T-helper 2 cell (primary cell): ENCODE results near the gene TMEM221.
A peak's percentile ranks its signal among the peaks of the same experiment; 100 is the strongest.

ENCODE experiments used
- DNase-seq, 5 experiments: peaks; one replicate each; pipeline versions ENCODE4 v3.0.0 to v3.0.0-alpha.2; 2012 to 2022

The TMEM221 gene

DNA sequence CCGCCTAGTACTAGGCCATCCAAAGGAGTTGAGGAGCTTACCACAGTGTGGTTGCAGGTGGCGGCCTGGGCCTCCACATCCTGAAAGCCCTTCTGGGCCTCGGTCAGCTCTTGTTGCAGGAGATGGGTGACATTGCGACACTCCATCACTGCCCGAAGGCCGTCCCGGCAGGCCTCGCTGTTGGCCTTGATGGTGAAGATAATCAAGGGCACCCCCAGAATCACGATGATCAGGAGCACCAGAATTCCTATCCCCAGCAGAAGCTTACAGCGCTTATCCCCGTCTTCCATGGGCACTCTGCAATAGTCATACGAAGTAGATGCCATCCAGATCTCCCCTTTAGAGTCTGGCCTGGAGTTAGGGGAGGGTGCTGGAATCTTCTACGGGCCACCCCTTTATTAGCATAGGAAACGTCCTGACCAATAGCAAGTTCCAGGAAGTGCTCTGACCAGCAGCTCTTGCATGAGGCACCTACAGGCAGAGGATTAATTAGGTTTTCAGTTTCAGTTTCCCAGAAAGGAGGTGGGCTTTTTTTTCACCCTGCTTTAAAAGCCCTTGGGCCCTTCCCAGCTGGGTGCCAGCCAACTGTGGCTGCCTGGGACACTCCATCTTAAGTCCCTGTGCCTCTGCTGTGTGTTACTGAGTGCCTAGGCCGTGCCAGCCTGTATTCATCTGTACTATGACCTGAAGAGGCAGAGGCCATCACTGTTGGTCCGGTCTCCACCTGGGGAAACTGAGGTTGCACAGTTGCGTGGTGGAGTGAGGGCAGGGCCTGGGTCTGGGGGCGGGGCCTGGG is 43.0 kb downstream of the TMEM221 start, which contains the start of gene BST2:
TSS of gene BST2 (minus strand) at position 381 of the 796 bp plus-strand sequence. CDS start at position 326, 55 bp downstream.
- DNase-seq: peak in 3 of 5 experiments; percentile 38 to 85 (median 69)

DNA sequence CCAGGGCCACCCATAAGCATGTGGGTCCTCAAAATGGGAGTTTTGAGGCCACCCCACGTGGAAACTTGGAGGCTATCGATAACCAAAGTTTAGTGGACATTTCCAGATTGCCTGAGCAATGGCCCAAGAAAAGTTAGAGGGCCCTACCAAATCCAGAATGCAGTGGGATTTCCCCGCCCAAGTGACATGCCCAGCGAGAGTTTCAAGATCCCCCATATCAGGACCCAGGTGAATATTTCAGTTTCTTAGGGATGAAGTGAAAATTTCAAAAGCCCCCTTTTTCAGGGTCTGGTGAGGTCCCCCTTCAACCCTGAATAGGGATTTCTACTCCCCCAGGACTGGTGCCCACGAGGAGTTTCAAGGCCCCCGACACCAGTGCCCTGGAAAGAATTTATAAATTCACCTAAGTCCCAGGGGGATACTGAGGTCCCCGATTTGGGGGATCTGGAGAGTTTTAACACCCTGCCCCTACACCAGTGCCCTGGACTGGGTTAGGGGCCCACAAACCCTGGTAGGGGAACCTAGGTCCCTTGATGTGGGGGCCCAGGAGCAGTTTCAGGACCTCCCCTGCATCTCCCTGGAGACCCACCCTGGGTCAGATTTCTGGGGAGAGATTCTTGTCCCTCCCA is 43.7 kb downstream of the TMEM221 start:
- no peak for DNase-seq

DNA sequence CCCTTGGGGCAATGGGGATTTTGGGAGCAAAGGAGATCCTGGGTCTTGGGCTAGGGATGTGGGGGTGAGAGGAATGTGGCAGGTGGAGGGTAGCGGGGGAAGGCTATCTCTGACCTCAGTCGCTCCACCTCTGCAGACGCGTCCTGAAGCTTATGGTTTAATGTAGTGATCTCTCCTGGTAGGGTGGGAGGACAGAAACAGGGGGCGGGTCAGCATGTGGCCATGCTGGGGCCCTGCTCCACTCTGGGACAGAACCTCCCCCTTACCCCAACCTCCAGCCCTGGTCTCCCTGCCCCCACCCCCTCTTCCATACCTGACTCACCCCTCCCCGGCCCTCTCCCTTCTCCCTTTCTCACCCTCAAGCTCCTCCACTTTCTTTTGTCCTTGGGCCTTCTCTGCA is 44.5 kb downstream of the TMEM221 start:
- no peak for DNase-seq

DNA sequence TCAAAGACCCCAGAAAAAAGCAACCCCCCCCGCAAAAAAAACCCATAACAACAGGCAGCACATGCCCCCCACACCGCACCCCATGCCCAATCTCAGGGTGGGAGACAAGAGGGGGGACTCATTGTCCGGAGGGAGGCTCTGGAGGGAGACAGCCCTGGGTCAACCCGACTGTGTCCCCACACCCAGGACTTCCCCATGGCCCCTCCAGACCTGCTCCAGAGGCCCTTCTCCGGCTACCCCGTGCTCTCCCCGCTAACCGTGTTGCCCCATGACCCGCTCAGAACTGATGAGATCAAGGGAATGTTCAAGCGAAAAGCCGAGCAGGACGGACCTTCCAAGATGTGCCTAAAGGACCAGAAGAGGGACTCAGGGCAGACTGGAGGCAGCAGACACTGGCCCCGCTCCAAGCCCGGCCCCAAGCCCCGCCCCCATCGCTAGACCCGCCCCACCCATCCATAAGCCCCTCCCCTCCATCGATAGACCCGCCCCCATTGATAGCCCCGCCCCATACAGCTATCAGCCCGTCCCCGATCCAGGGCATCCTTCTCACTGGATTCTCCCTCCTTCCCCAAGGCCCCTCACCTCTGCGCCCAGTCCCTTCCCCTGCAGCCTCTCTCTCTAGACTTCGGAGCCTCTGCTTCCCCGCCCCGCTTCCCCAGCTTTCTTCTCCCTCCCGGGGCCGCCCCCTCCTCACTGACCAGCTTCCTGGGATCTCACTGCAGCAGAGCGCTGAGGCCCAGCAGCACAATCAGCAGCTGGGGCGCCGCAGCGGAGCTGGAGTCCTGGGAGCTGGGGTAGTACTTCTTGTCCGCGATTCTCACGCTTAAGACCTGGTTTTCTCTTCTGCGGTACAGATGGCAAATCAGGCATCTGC is 45.2 kb downstream of the TMEM221 start:
- DNase-seq: peak in 3 of 5 experiments; percentile 32 to 50 (median 35)

DNA sequence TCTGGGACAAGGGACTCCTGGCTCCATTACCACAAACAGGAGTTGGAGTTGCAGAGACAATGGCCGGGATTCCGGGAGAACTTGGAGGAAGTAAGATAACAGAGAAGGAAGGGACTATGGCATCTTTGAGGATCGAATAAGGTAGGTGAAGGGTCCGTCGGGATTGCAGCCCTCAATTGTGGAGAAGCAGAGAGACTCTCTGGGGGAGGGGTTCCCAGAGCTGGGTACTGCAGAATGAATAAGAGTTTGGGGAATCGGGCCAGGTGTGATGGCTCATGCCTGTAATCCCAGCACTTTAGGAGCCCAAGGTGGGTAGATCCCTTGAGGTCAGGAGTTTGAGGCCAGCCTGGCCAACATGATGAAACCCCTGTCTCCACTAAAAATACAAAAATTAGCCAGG is 46.8 kb downstream of the TMEM221 start:
- no peak for DNase-seq

DNA sequence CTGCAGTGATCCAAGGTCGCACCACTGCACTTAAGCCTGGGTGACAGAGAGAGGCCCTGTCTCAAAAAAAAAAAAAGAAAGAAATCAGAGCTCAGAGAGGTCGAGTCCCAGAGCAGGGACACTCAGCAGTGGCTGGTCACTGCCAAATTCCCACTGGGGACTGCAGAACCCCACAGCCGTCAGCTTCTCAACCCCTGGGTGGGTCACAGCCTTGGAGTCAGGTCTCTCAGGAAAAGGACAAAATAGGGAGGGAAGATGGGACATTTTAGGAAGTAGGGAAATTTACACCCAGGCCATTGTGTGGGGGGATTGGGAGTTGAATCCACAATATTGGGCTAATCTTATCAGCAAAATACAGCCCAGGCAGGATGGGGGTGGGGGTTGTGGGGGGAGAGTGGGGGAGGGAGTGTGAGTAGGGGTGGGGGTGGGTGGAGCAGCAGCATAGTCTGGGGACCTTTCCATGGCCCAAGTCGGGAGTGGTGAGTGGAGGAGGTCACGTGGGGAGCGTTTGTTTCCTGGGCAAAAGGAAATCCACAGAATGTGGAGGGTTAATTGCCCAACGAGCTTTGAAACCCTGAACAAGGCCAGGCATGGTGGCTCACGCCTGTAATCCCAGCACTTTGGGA is 49.5 kb downstream of the TMEM221 start:
- DNase-seq: no peak

DNA sequence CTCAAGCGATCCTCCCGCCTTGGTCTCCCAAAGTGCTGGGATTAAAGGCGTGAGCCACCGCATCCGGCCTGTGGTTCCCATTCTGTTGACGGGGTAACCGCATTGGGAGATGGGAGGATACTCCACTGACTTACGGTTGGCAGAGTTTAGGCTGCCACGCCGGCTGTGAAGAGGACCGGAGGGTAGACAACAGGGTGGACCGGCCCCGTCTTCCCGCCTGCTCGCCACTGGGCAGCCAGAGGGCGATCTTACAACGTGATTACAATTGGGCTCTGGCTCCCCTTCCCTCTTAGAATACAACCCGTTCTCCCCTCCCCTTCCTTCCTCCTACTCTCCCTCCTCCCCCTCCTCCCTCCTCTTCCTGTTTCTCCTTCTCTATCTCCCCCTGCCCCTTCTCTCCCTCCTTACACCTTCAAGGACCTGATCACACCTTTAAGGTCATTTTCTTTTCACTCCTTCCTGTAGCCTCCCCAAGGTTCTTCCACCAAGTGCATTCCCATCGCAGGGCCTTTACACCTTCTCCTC is 53.5 kb downstream of the TMEM221 start:
- DNase-seq: peak in 4 of 5 experiments; percentile 24 to 79 (median 58)

DNA sequence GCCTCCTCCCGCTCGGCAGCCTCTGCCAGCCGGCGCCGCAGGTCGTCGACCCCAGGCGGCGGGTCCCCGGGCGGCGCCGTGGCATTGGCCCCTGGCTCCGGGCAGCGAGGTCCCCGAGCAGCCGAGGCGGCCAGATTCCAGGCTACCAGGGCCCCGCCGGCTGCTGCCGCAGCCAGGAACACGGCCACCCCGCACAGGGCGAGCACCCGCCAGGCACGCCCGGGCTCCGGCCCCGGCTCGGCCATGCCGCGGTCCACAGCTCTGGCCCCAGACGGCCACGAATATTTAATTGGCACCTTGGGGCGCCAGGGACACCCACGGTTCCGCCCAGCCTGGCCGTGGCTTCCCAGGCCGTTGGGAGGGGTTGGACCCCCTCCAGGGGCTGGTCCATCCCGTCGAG is 54.6 kb downstream of the TMEM221 start, which contains the start of gene CCDC194:
TSS of gene CCDC194 (minus strand) at position 283 of the 400 bp plus-strand sequence. CDS start at position 245, 38 bp downstream.
- no peak for DNase-seq

DNA sequence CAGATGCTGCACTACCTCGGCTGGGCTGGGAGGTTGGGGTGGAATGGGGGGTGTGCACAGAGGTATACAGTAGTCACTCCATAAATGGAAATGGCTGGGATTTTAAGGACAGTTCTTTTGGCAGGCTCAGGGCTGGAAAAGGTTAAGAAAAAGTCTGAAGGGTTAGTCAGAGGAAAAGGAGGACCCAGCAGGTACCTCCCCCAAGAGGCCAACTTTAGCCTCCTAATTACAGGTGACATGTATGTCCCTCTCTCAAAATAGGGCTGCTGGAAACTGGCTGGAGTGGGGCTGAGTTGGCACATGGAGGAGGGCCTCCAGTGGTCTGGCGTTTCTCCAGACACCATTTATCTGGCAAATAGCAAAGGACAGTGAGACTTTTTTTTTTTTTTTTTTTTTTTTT is 55.5 kb downstream of the TMEM221 start:
- no peak for DNase-seq

DNA sequence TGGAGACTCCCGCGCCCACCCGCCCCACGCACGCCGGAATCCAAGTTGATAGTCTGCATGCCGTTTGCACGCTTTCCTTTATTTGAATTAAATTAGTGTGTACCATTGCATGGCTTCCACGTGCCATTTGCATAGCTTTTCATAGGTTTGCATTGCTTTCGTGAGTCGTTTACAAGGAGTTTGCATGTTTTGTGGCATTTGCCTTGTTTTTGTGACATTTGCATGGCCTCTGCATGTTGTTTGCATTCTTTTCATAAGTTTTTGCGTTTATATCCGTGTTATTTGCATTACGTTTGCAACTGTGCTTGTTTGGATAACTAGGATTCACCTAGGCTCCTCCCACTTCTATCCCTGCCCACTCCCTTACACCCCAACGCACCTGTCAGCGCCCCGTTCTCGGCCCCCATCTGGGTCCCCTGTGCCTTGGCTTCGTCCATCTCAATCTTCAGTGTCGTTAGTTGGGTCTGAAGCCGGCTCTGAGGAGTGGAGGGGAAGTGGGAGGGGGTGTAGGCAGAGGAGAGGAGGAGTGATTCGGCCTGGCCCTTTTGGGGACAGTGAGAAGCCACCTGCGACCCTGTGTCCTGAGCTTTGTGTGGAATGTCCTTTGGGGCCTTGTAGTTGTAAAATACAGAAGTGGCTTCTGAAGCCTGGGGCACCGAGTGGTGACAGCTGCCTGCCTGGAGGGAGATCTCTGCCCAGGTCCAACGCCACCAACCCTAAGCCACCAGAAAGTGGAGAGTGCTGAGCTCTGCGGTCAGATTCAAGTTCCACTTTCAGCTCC is 56.9 kb downstream of the TMEM221 start:
- no peak for DNase-seq

DNA sequence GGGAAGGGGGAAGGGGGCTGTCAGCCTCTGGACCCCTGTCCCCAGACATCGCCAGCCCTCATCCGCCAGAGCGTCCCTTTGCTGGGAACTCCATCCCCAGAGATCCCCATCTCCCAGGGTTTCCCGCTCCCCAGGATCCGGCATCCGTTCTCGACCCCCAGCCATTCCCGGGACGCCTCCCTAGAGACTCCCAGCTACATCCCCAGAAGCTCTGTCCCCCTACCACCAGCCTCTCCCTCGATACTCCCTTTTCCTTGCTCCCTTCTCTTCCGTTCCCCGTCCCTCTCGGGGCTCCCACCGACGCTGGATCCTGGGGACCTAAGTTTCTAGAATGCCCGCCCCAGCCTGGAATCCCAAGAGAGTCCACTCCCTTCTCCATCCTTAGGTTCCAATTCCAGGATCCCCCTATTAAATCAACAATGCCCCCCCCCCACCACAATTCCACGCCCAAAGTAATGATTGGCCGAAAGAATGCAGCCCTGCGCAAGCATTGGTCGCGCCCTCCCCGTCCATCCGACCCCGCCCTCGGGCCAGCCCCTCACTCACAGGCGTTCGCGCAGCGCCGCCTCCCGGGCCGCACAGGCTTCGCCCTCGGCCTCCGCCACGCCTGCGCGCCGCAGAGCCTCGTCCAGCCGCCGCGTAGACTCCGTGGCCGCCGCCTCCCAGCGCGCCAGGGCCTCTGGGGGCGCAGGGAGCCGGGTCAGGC is 57.6 kb downstream of the TMEM221 start:
- peak; percentile 76 to 91 (median 85) for DNase-seq

DNA sequence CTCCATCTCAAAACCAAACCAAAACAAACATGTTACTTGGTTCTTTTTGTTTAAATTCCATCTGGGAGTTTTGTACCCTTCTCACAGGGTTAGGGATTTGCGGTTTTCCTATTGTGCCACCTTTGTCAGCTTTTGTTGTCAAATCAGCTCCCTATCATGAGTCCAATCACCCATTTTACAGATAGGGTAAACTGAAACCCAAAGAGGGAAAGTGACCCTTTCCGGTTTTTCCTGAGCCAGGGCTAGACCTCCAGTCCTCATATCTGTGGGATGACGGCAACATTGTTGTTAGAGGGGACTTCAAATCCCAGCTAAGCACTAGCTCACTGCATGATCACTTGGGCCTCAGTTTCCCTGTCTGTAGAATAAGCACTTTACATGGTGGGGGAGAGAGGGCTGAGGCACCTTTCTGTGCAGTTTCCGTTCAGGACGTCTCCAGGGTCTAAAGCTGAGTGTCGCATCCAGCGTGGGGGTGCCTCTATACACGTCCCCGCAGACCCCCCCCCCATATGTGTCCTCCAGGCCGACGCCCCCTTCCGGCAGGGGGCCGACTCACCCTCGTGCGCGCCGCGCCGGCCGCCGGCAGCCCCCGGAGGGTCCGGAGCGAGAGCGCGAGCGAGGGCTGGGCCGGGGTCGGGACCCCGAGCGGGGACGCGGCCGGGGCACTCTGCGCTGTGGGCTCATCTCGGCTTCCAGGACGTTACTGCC is 58.4 kb downstream of the TMEM221 start:
- DNase-seq: no peak

DNA sequence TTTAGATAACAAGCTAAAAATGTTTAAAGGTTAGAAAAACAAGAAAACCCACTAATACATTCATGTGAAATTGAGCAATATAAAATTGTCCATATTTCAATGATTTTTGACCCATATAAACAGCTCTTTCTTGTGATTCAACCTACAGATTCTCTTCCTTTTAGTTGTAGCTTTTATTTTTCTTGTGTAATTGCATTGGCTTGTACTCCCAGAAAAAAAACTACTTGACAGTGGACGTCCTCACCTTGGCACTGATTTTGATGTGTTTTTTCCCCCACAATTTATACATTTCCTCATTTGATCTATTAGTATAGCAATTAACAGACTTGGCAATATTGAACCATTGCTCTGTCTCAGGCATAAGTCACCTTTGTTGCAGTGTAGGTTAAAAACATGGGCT is 59.2 kb downstream of the TMEM221 start:
- DNase-seq: no peak

DNA sequence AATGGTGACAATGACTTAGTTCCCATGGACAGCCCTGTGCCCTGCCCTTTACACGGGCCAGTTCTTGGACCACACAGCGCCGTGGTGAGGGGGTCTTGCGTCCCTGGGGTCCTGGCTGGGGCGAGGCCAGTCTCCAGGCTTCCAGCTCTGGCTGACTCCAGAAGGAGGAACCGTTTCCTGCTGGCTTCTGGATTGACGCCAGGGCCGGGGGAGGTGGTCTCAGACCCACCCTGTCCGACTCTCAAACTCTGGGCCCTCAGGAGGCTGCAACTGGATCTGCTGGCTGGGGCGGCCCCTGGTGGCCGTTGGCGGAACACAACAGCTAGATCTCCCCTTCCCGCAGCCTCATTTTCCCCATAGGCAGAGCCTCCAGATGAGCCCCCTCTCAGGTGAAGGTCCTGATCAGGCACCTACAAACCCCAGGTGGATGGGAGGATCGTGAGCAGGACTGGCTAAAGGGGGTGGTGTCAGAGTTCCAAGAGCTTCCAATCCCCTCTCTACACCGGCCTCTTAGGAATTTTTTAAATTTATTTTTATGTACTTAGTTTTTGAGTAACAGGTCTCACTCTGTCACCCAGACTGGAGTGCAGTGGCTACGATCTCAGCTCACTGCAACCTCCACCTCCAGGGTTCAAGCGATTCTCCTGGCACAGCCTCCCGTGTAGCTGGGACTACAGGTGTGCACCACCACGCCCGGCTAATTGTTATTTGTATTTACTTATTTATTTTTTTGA is 62.4 kb downstream of the TMEM221 start:
- DNase-seq: peak; percentile 26 to 60 (median 43)
